Sigmoid colon (tissue), 7 donors: ENCODE results near the gene TTC31. TPM values are rescaled to one million over a fixed set of nuclear protein-coding genes. Genes with fewer than 3 reads are reported as not detected.
"Not testable (repeated sequence)": the region's sequence is repeated elsewhere in the genome, so short reads cannot be mapped to it uniquely, and the experiment has no call there.

Source experiments
- DNase-seq: peaks from one replicate; pipeline ENCODE4 v3.0.0-alpha.2; 2019
- H3K27ac ChIP-seq, 4 donors: fragments of 200-600 bp; sonication (generic); one replicate each; pipeline ENCODE4 v1.5.1; 2016 to 2019; ENCODE audit warnings: mild to moderate bottlenecking in 1 of 4
- H3K27me3 ChIP-seq, 3 donors: fragments of 200-600 bp; sonication (generic); one replicate each; pipeline ENCODE4 v1.5.1; 2019; ENCODE audit warnings: mild to moderate bottlenecking in 1 of 3
- H3K36me3 ChIP-seq, 4 donors: fragments of 200-600 bp; sonication (generic); one replicate each; pipeline ENCODE4 v1.5.1; 2016 to 2019
- H3K4me1 ChIP-seq, 4 donors: fragments of 200-600 bp; sonication (generic); one replicate each; pipeline ENCODE4 v1.5.1; 2017 to 2019
- H3K4me3 ChIP-seq, 4 donors: fragments of 200-600 bp; sonication (generic); one replicate each; pipeline ENCODE4 v1.5.1; 2017 to 2019; ENCODE audit warnings: mild to moderate bottlenecking in 2 of 4, moderate library complexity in 1 of 4
- H3K9me3 ChIP-seq, 4 donors: fragments of 200-600 bp in 3 of 4; sonication (generic) in 3 of 4; one replicate each; pipeline versions ENCODE4 v1.5.1 to v1.6.1; 2013 to 2019
- CTCF ChIP-seq, 4 experiments: fragments of 450-650 bp in 3 of 4; fragments of 200-600 bp in 1 of 4; IDR thresholded peaks; one replicate each; pipeline ENCODE4 v1.5.1; 2016 to 2019; ENCODE audit warnings: antibody characterized with exemption in 4 of 4, mild to moderate bottlenecking in 3 of 4, moderate library complexity in 2 of 4
- EP300 ChIP-seq, 4 donors: sonication (generic); formaldehyde crosslinking; IDR thresholded peaks; one replicate each; pipeline ENCODE4 v1.6.1; 2017; ENCODE audit warnings: antibody characterized with exemption in 4 of 4
- POLR2A ChIP-seq, 2 donors: fragments of 450-650 bp; IDR thresholded peaks; one replicate each; pipeline ENCODE4 v1.6.1; 2016; ENCODE audit warnings: antibody characterized with exemption in 2 of 2, mild to moderate bottlenecking in 2 of 2, moderate library complexity in 2 of 2
- POLR2AphosphoS5 ChIP-seq, 4 donors: sonication (generic); formaldehyde crosslinking; IDR thresholded peaks; one replicate each; pipeline ENCODE4 v1.6.1; 2017; ENCODE audit warnings: antibody characterized with exemption in 4 of 4
- WGBS, 2 donors: extraction: QIAGEN DNeasy Blood & Tissue Kit; methylation state at CpG; one replicate each; pipeline ENCODE4 v1.1.7; 2013; 5-methylcytosine and 5-hydroxymethylcytosine counted together
- intact Hi-C: fragments of 100-400 bp; cut with DNase I; formaldehyde crosslinking; loops from one replicate; pipeline ENCODE4 v1.15.1; 2023
- polyA plus RNA-seq, 3 donors: library from polyadenylated mRNA; stranded (reverse); fragments of 200-250 nt; gene quantifications; one replicate each; pipeline ENCODE4 v1.2.3, GENCODE V29; 2013
- total RNA-seq, 4 donors: library from RNA; depleted of rRNA; stranded (reverse); fragments of >200 nt; gene quantifications; one replicate each; pipeline ENCODE4 v1.1.0, GENCODE V29; 2016
- donor health status: healthy with polysubstance abuse.
- donor health status: Bipolar disorder and iron deficiency.
- donor health status: healthy.

The TTC31 gene
- total and polyA plus RNA-seq, 7 donors = 12.7 to 29.6 (median 22.4) TPM

DNA sequence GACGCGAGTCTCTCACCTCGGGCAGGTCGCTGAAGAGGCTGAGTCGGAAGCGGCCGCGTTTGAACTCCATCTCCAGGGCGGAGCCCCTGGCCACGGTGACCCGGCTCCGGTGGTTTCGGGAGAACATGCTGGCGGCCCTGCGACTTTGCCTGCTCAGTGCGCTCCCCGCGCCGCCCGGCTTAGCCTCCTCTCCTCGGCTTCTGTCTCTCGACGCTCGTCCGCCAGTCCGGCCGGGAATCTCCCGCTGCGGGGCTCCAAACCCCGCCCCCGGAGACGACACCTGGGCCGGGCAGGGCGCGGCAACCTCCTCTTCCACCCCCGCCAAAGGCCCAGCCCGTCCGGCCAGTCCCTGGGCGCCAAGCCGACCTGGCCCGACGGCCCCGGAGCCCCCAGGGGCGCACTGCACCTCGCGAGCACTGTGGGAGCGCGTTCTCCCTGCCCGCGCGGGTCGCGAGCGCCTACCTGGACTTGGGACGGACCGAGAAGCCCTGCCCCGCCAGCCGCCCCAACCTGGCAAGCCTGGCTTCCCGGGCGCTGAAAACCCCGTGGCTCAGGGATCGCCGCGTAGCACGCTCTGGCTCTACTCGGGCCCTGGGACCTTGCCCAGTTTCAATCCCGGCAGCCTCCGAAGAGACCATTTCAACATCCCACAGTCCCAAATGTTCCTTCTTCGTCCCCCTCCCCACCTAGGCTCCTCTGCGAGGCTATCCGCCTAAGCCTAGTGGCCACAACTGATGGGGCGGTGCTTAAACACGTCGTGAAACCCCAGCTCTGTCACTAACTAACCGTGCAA lies 41.0 kb upstream of the TTC31 start, which contains the start of gene RTKN:
Gene RTKN, minus strand, starts transcription at position 248 of the 793 bp plus-strand sequence. Its CDS starts 121 bp downstream, at position 127.
- DNase-seq = peak; percentile 76
- TF ChIP-seq CTCF (IDR thresholded peaks at IDR 0.05) (no peak), POLR2A (IDR thresholded peaks at IDR 0.05) (no peak), POLR2AphosphoS5 (IDR thresholded peaks at IDR 0.05) (peak in 1 of 4 donors; percentile 37), EP300 (IDR thresholded peaks at IDR 0.05) (no peak)
- WGBS, 2 donors = 4 to 12% methylated on average over 75 of the region's 75 CpGs
- Histone ChIP-seq H3K27me3 (peaks cover 6 to 27% (median 6%) of the 10 kb centered on the region in 3 donors), H3K4me3 (peak within 1 kb of the TSS; percentile 49 to 67 (median 54)), H3K36me3 (no peaks in the 10 kb centered on the region), H3K4me1 (peaks cover 0 to 51% (median 40%) of the 10 kb centered on the region in 4 donors), H3K27ac (peak within 1 kb of the TSS; percentile 77 to 87 (median 84)), H3K9me3 (no peaks in the 10 kb centered on the region)
- intact Hi-C loops = no loop called here

DNA sequence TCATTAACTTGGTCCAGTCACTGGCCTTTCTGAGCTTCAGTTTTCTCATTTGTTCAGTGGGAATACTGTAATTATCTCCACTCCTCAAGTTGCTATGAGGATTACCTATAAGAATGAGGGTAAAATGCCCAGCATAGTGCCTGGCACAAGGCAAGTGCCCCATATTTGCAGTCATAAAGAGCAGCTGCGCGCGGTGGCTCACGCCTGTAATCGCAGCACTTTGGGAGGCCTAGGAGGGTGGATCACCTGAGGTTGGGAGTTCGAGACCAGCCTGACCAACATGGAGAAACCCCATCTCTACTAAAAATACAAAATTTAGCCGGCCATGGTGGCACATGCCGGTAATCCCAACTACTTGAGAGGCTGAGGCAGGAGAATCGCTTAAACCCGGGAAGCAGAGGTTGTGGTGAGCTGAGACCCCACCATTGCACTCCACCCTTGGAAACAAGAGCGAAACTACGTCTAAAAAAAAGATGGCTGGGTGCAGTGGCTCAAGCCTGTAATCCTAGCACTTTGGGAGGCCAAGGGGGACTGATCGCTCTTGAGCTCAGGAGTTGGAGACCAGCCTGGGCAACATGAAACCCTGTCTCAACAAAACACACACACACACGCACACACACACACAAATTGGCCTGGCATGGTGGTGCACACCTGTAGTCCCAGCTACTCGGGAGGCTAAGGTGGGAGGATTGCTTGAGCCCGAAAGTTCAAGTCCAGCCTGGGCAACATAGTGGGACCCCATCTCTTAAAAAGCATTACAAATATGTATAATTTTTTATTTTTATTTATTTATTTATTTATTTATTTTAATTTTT lies 40.2 kb upstream of the TTC31 start:
- peak overlapping the region in 2 of 4 donors; percentile 77 to 87 for H3K27ac ChIP-seq
- peaks cover 0 to 43% (median 34%) of the 10 kb centered on the region in 4 donors for H3K4me1 ChIP-seq
- 52 to 87% methylated on average over 16 of the region's 16 CpGs for WGBS, 2 donors
- H3K36me3 ChIP-seq, DNase-seq, intact Hi-C loops, H3K9me3 ChIP-seq: not testable (repeated sequence)
- peak overlapping the region in 3 of 4 donors; percentile 49 to 67 (median 59) for H3K4me3 ChIP-seq
- H3K27me3 ChIP-seq = peaks cover 6 to 27% (median 6%) of the 10 kb centered on the region in 3 donors

DNA sequence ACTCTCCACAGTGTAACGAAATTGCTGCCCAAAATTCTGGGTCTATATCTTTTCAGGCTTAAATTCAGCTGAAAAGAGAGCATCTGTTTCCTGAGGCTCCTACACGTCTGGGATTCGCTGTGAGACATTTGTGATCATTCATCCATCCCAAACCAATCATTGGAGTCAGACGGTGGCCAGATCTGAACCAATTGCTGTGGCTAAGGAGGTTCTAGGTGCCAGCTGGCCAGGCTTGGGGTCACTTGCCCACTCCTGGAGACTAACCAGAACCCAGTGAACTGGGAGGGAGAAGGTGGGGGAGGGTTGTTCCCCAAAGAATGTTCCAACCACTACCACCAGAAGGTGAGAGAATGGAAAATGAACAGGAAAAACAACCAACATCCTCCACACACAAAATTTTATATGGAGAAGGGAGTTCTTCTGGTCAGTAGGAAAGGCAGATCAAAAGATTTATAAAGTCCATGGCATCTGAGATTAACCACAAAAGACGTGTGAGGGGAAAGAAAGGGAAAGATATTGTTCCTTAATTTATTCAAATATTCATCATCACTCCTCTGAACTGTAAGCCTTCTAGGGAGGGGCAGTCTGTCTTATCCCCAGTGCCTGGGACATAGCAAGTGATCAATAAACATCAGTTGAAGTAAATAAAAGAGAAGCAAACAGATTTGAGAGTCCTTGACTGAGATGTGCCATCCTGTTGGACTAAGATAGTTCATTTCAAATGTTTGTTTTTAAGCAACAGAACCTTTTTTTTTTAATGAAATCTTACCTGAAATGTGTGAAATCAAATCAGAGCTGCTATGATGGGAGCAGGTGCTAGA lies 38.2 kb upstream of the TTC31 start:
- intact Hi-C loops = no loop called here
- TF ChIP-seq POLR2A (IDR thresholded peaks at IDR 0.05) = no peak
- 38 to 63% methylated on average over 5 of the region's 5 CpGs for WGBS, 2 donors
- Histone ChIP-seq H3K36me3 (no peaks in the 10 kb centered on the region), H3K27ac (no peak overlapping the region), H3K4me3 (no peak overlapping the region), H3K4me1 (peaks cover 0 to 23% (median 18%) of the 10 kb centered on the region in 4 donors), H3K27me3 (peaks cover 6 to 27% (median 6%) of the 10 kb centered on the region in 3 donors), H3K9me3 (no peaks in the 10 kb centered on the region)
- DNase-seq = no peak

DNA sequence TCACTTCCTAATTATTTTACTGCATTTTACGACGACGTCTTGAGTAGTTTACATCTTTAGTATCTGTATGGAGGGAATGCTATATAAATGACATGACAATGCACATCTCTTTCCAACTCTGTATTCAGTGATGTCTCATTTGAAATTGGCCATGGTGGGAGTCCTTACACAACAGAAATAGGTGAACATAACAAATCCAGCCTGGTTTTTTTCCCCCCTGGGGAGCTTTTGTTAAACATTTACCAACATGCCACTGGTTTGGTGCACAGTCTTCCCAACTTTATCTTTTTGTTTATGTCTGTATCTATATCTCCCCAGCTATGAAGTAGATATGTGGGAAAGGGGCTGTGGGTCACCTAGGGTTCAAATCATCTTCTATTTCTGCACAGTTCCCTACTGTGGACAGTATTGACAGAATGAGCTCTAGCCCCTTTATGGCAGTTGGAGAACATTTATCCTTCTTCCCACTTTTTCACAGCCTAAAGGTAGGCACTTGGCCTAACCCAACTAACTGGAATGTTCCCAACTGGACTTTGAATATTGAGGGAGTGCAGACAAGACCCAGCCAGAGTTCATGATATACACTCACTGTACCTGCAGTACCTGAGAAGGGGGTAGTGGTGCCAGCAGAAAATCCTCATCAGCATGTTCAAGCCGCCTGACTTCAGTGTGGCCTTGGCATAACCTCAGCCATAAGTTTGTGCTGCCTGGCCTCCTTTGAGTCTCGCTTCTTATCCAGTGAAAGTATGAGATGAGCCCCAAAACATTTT lies 35.5 kb upstream of the TTC31 start:
- intact Hi-C loops = no loop called here
- 46 to 83% methylated on average over 5 of the region's 5 CpGs for WGBS, 2 donors
- Histone ChIP-seq H3K4me3 (no peak overlapping the region), H3K9me3 (no peaks in the 10 kb centered on the region), H3K27ac (no peak overlapping the region), H3K36me3 (no peaks in the 10 kb centered on the region), H3K4me1 (no peaks in the 10 kb centered on the region), H3K27me3 (peaks cover 0 to 11% (median 0%) of the 10 kb centered on the region in 3 donors)
- no peak for DNase-seq
- no peak for TF ChIP-seq POLR2AphosphoS5 (IDR thresholded peaks at IDR 0.05)
- TF ChIP-seq EP300 (IDR thresholded peaks at IDR 0.05) = no peak
- no peak for TF ChIP-seq POLR2A (IDR thresholded peaks at IDR 0.05)
- no peak for TF ChIP-seq CTCF (IDR thresholded peaks at IDR 0.05)

GRCh38 chr2:74448771-74449170 lies 34.1 kb upstream of the TTC31 start:
- Histone ChIP-seq H3K27ac (no peak overlapping the region), H3K9me3 (no peaks in the 10 kb centered on the region), H3K27me3 (no peaks in the 10 kb centered on the region), H3K4me3 (no peak overlapping the region), H3K36me3 (no peaks in the 10 kb centered on the region), H3K4me1 (no peaks in the 10 kb centered on the region)
- WGBS, 2 donors = 85 to 88% methylated on average over 2 of the region's 2 CpGs
- intact Hi-C loops = no loop called here
- no peak for TF ChIP-seq POLR2A (IDR thresholded peaks at IDR 0.05)
- TF ChIP-seq CTCF (IDR thresholded peaks at IDR 0.05) = no peak
- no peak for TF ChIP-seq EP300 (IDR thresholded peaks at IDR 0.05)
- no peak for TF ChIP-seq POLR2AphosphoS5 (IDR thresholded peaks at IDR 0.05)
- no peak for DNase-seq
